HG02642 (cell line): ENCODE measurements around the gene FAM200B.

Source experiments
- ATAC-seq: cut with Tn5 transposase; IDR thresholded peaks from one replicate; pipeline ENCODE4 v1.9.1; 2021; ENCODE audit warnings: mild to moderate bottlenecking; ENCODE audit not compliant: unreplicated experiment, poor library complexity

Gene FAM200B

GRCh38 chr4:15694431-15694830 lies 12.8 kb downstream of the FAM200B start:
- ATAC-seq = no peak

- no peak for ATAC-seq
These were observed 13.6 kb downstream of the FAM200B start for GRCh38 chr4:15695240-15695699.

GRCh38 chr4:15695729-15696128 lies 14.1 kb downstream of the FAM200B start:
- ATAC-seq = no peak

- no peak for ATAC-seq
These were observed 15.2 kb downstream of the FAM200B start for GRCh38 chr4:15696866-15697265.

- peak; percentile 80 for ATAC-seq
These were observed 21.3 kb downstream of the FAM200B start, which contains the start of gene BST1 for GRCh38 chr4:15702941-15703403. BST1 (plus strand) TSS chr4:15703065; CDS start chr4:15703145, 80 bp downstream.

- ATAC-seq = no peak
These were observed 21.8 kb downstream of the FAM200B start for GRCh38 chr4:15703439-15703838.

GRCh38 chr4:15704129-15704528 lies 22.5 kb downstream of the FAM200B start:
- no peak for ATAC-seq

- no peak for ATAC-seq
These were observed 25.2 kb downstream of the FAM200B start for GRCh38 chr4:15706646-15707362.

GRCh38 chr4:15707363-15707715 lies 25.7 kb downstream of the FAM200B start:
- ATAC-seq = no peak

- ATAC-seq = no peak
These were observed 30.1 kb downstream of the FAM200B start for GRCh38 chr4:15711762-15712161.

GRCh38 chr4:15712214-15712613 lies 30.6 kb downstream of the FAM200B start:
- no peak for ATAC-seq

GRCh38 chr4:15714141-15714540 lies 32.5 kb downstream of the FAM200B start:
- no peak for ATAC-seq

- ATAC-seq = no peak
These were observed 33.2 kb downstream of the FAM200B start for GRCh38 chr4:15714646-15715435.

- ATAC-seq = no peak
These were observed 34.5 kb downstream of the FAM200B start for GRCh38 chr4:15716115-15716514.

- no peak for ATAC-seq
These were observed 35.5 kb downstream of the FAM200B start for GRCh38 chr4:15717086-15717485.

- ATAC-seq = no peak
These were observed 36.2 kb downstream of the FAM200B start for GRCh38 chr4:15717657-15718416.

GRCh38 chr4:15718465-15718864 lies 36.8 kb downstream of the FAM200B start:
- ATAC-seq = no peak

- no peak for ATAC-seq
These were observed 37.3 kb downstream of the FAM200B start for GRCh38 chr4:15718959-15719358.

- no peak for ATAC-seq
These were observed 37.9 kb downstream of the FAM200B start for GRCh38 chr4:15719506-15719905.

- no peak for ATAC-seq
These were observed 39.2 kb downstream of the FAM200B start for GRCh38 chr4:15720851-15721250.

- no peak for ATAC-seq
These were observed 44.0 kb downstream of the FAM200B start for GRCh38 chr4:15725608-15726007.
